HepG2 (cell line): ENCODE measurements around the gene RAPSN. TPM values are rescaled to one million over a fixed set of nuclear protein-coding genes. Genes with fewer than 3 reads are reported as not detected.

Experiments
- ATRX ChIP-seq: sonication (generic); formaldehyde crosslinking; IDR thresholded peaks from 2 replicates; pipeline ENCODE4 v1.4.0; 2020; ENCODE audit warnings: missing genetic modification reagents, borderline replicate concordance
- DNMT1 ChIP-seq: sonication (generic); formaldehyde crosslinking; IDR thresholded peaks from 2 replicates; pipeline ENCODE4 v1.5.1; 2020; ENCODE audit warnings: mild to moderate bottlenecking, missing genetic modification reagents
- HNRNPUL1 ChIP-seq: fragments of 200-400 bp; formaldehyde crosslinking; IDR thresholded peaks from 2 replicates; pipeline ENCODE4 v1.6.1; 2017; ENCODE audit warnings: low read depth, mild to moderate bottlenecking, low read length, moderate library complexity
- ISL2 ChIP-seq: sonication (generic); formaldehyde crosslinking; IDR thresholded peaks from 2 replicates; pipeline ENCODE4 v1.5.0; 2020; ENCODE audit warnings: missing genetic modification reagents
- KLF16 ChIP-seq, 2 experiments: sonication (generic) in 1 of 2; formaldehyde crosslinking in 1 of 2; IDR thresholded peaks; 2 replicates each; pipeline versions ENCODE4 v1.6.1 to v1.8.0; 2016 to 2023; ENCODE audit warnings: missing genetic modification reagents in 2 of 2, missing compliant biosample characterization in 1 of 2
- MAZ ChIP-seq, 2 experiments: sonication (generic) in 1 of 2; formaldehyde crosslinking in 1 of 2; IDR thresholded peaks; 2 replicates each; pipeline versions ENCODE4 v1.5.0 to v1.6.1; 2012 to 2020; ENCODE audit warnings: low read depth in 2 of 2, mild to moderate bottlenecking in 2 of 2, borderline replicate concordance in 1 of 2, improper control_type of control experiment in 1 of 2, low read length in 1 of 2, missing genetic modification reagents in 1 of 2, moderate library complexity in 1 of 2
- MED13 ChIP-seq: sonication (generic); formaldehyde crosslinking; IDR thresholded peaks from 2 replicates; pipeline ENCODE4 v1.5.0; 2020; ENCODE audit warnings: missing genetic modification reagents
- NBN ChIP-seq: fragments of 450-650 bp; conservative IDR thresholded peaks from 2 replicates; pipeline ENCODE4 v1.6.1; 2017
- RELA ChIP-seq: sonication (generic); formaldehyde crosslinking; IDR thresholded peaks from 2 replicates; pipeline ENCODE4 v1.4.0; 2020; ENCODE audit warnings: missing genetic modification reagents
- ZBTB20 ChIP-seq: sonication (generic); formaldehyde crosslinking; IDR thresholded peaks from 2 replicates; pipeline ENCODE4 v1.8.1; 2023; ENCODE audit warnings: missing genetic modification reagents, low read depth, mild to moderate bottlenecking, borderline replicate concordance
- ZFX ChIP-seq: sonication (generic); formaldehyde crosslinking; IDR thresholded peaks from 2 replicates; pipeline ENCODE4 v1.4.0; 2020; ENCODE audit warnings: mild to moderate bottlenecking, low read depth, missing genetic modification reagents, moderate library complexity
- ZNF17 ChIP-seq: sonication (generic); formaldehyde crosslinking; IDR thresholded peaks from 2 replicates; pipeline ENCODE4 v1.5.0; 2020; ENCODE audit warnings: mild to moderate bottlenecking, missing genetic modification reagents
- ZNF431 ChIP-seq: sonication (generic); formaldehyde crosslinking; IDR thresholded peaks from 2 replicates; pipeline ENCODE4 v1.9.0; 2022; ENCODE audit warnings: missing genetic modification reagents, low read depth, mild to moderate bottlenecking, borderline replicate concordance
- ZNF44 ChIP-seq: sonication (generic); formaldehyde crosslinking; IDR thresholded peaks from 2 replicates; pipeline ENCODE4 v1.5.1; 2020; ENCODE audit warnings: mild to moderate bottlenecking, missing genetic modification reagents
- ZNF451 ChIP-seq: sonication (generic); formaldehyde crosslinking; IDR thresholded peaks from 2 replicates; pipeline ENCODE4 v1.5.0; 2020; ENCODE audit warnings: mild to moderate bottlenecking, missing genetic modification reagents
- ZNF780A ChIP-seq: sonication (generic); formaldehyde crosslinking; IDR thresholded peaks from 2 replicates; pipeline ENCODE4 v1.8.0; 2022; ENCODE audit warnings: mild to moderate bottlenecking, missing genetic modification reagents, moderate library complexity
- ZNF816 ChIP-seq: sonication (generic); formaldehyde crosslinking; IDR thresholded peaks from 2 replicates; pipeline ENCODE4 v1.8.0; 2022; ENCODE audit warnings: missing genetic modification reagents, mild to moderate bottlenecking, borderline replicate concordance
- polyA plus RNA-seq, 8 experiments: library from polyadenylated mRNA; depleted of rRNA in 3 of 8; stranded (reverse) in 7 of 8; unstranded in 1 of 8; fragments of >200 nt; fragmentation: Illumina TruSeq in 4 of 8; extraction: Trizol in 4 of 8; gene quantifications; 2 replicates each; pipeline versions ENCODE4 v1.2.1 to v1.2.3, GENCODE V29; 2011 to 2016; ENCODE audit warnings: low read depth in 4 of 8, missing spikeins in 1 of 8, mixed read lengths in 1 of 8; ENCODE audit not compliant: insufficient read depth in 1 of 8
- total RNA-seq, 5 experiments: library from RNA; depleted of rRNA; stranded (reverse); fragments of >200 nt; fragmentation: Illumina TruSeq; extraction: Trizol; gene quantifications; 2 replicates each; pipeline ENCODE4 v1.2.3, GENCODE V29; 2016; ENCODE audit warnings: low read depth in 1 of 5
- TF ChIP-seq, protein P1 (sequence below): sonication (generic); formaldehyde crosslinking; IDR thresholded peaks from 2 replicates; pipeline ENCODE4 v1.8.1; 2022; ENCODE audit warnings: low read depth, mild to moderate bottlenecking, missing genetic modification reagents
- TF ChIP-seq, protein P2 (sequence below): sonication (generic); formaldehyde crosslinking; conservative IDR thresholded peaks from 2 replicates; pipeline ENCODE4 v1.8.0; 2022; ENCODE audit warnings: low read depth, missing genetic modification reagents
- TF ChIP-seq, protein P3 (sequence below): sonication (generic); formaldehyde crosslinking; IDR thresholded peaks from 2 replicates; pipeline ENCODE4 v1.4.0; 2020; ENCODE audit warnings: missing genetic modification reagents
- TF ChIP-seq, protein P4 (sequence below): sonication (generic); formaldehyde crosslinking; IDR thresholded peaks from 2 replicates; pipeline ENCODE4 v1.8.0; 2022; ENCODE audit warnings: mild to moderate bottlenecking, missing genetic modification reagents; ENCODE audit not compliant: insufficient replicate concordance

Gene RAPSN
- total and polyA plus RNA-seq, 2 of the 13 experiments (the other 11 are each of a cell fraction or from before 2014, with no cell fraction given): 0.15 to 1.2 TPM

DNA sequence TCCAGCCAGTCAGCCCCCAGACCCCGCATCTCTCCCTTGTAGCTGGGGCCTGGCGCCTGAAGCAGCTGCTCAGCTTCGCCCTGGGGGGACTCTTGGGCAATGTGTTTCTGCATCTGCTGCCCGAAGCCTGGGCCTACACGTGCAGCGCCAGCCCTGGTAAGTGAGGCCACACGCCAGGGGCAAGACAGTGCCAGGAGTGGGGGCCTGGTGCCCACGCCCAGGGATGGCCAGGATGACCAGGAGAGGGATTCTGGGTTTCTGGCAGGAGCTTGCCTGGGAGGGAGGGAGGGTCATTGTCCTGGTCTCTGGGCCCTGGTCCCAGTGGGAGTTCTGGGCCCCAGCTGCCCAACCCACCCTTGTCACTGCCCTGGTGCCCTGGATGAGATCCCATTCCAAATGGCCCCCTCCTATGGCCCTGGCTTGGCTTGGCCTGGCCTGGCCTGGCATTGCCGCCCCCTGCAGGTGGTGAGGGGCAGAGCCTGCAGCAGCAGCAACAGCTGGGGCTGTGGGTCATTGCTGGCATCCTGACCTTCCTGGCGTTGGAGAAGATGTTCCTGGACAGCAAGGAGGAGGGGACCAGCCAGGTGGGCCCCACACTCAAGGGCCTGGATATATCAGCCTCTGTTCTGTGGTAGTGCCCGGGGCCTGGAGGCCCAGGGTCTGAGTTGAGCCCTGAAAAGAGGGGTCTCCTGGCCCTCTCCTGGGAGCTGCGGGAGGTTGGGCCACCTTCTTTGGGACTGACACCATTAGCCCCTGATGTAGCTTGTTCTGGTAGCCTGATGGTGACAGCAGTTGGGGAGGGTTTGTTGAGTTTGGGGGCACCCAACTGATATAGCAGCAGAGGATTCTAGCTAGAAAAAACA lies 36.8 kb downstream of the RAPSN start (continued):
- TF ChIP-seq, protein P1, sequence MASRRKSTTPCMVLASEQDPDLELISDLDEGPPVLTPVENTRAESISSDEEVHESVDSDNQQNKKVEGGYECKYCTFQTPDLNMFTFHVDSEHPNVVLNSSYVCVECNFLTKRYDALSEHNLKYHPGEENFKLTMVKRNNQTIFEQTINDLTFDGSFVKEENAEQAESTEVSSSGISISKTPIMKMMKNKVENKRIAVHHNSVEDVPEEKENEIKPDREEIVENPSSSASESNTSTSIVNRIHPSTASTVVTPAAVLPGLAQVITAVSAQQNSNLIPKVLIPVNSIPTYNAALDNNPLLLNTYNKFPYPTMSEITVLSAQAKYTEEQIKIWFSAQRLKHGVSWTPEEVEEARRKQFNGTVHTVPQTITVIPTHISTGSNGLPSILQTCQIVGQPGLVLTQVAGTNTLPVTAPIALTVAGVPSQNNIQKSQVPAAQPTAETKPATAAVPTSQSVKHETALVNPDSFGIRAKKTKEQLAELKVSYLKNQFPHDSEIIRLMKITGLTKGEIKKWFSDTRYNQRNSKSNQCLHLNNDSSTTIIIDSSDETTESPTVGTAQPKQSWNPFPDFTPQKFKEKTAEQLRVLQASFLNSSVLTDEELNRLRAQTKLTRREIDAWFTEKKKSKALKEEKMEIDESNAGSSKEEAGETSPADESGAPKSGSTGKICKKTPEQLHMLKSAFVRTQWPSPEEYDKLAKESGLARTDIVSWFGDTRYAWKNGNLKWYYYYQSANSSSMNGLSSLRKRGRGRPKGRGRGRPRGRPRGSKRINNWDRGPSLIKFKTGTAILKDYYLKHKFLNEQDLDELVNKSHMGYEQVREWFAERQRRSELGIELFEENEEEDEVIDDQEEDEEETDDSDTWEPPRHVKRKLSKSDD (CRISPR knock-in tag): no peak
- TF ChIP-seq HNRNPUL1 (no peak), ZNF780A (CRISPR knock-in tag) (no peak), ZBTB20 (CRISPR knock-in tag) (no peak), ZNF44 (CRISPR knock-in tag) (no peak), KLF16 (CRISPR knock-in tag; IDR thresholded peaks at IDR 0.05) (no peak), ZNF17 (CRISPR knock-in tag) (no peak), ZFX (CRISPR knock-in tag) (peak; percentile 53; the same call in 1 of the 2 replicates), NBN (no peak), MAZ (IDR thresholded peaks at IDR 0.05; ENCODE audit: borderline replicate concordance, low read depth, low read length) (0 out of 2 replicates have a peak, but pooled peaks have one; percentile 39), MAZ (CRISPR knock-in tag; IDR thresholded peaks at IDR 0.05; ENCODE audit: low read depth) (0 out of 2 replicates have a peak, but pooled peaks have one; percentile 40), RELA (CRISPR knock-in tag) (no peak), ZNF451 (CRISPR knock-in tag) (no peak), MED13 (CRISPR knock-in tag) (no peak), ZNF431 (no peak), ATRX (CRISPR knock-in tag) (no peak), DNMT1 (CRISPR knock-in tag) (no peak), ZNF816 (CRISPR knock-in tag) (no peak), ISL2 (CRISPR knock-in tag) (no peak)
- TF ChIP-seq, protein P2, sequence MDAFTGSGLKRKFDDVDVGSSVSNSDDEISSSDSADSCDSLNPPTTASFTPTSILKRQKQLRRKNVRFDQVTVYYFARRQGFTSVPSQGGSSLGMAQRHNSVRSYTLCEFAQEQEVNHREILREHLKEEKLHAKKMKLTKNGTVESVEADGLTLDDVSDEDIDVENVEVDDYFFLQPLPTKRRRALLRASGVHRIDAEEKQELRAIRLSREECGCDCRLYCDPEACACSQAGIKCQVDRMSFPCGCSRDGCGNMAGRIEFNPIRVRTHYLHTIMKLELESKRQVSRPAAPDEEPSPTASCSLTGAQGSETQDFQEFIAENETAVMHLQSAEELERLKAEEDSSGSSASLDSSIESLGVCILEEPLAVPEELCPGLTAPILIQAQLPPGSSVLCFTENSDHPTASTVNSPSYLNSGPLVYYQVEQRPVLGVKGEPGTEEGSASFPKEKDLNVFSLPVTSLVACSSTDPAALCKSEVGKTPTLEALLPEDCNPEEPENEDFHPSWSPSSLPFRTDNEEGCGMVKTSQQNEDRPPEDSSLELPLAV: no peak
- TF ChIP-seq, protein P3, sequence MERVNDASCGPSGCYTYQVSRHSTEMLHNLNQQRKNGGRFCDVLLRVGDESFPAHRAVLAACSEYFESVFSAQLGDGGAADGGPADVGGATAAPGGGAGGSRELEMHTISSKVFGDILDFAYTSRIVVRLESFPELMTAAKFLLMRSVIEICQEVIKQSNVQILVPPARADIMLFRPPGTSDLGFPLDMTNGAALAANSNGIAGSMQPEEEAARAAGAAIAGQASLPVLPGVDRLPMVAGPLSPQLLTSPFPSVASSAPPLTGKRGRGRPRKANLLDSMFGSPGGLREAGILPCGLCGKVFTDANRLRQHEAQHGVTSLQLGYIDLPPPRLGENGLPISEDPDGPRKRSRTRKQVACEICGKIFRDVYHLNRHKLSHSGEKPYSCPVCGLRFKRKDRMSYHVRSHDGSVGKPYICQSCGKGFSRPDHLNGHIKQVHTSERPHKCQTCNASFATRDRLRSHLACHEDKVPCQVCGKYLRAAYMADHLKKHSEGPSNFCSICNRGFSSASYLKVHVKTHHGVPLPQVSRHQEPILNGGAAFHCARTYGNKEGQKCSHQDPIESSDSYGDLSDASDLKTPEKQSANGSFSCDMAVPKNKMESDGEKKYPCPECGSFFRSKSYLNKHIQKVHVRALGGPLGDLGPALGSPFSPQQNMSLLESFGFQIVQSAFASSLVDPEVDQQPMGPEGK (CRISPR knock-in tag): peak; percentile 37; the same call in 1 of the 2 replicates
- TF ChIP-seq, protein P4, sequence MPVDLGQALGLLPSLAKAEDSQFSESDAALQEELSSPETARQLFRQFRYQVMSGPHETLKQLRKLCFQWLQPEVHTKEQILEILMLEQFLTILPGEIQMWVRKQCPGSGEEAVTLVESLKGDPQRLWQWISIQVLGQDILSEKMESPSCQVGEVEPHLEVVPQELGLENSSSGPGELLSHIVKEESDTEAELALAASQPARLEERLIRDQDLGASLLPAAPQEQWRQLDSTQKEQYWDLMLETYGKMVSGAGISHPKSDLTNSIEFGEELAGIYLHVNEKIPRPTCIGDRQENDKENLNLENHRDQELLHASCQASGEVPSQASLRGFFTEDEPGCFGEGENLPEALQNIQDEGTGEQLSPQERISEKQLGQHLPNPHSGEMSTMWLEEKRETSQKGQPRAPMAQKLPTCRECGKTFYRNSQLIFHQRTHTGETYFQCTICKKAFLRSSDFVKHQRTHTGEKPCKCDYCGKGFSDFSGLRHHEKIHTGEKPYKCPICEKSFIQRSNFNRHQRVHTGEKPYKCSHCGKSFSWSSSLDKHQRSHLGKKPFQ (CRISPR knock-in tag): no peak
